Measurements from ENCODE around the gene MTA3.

Gene MTA3

DNA sequence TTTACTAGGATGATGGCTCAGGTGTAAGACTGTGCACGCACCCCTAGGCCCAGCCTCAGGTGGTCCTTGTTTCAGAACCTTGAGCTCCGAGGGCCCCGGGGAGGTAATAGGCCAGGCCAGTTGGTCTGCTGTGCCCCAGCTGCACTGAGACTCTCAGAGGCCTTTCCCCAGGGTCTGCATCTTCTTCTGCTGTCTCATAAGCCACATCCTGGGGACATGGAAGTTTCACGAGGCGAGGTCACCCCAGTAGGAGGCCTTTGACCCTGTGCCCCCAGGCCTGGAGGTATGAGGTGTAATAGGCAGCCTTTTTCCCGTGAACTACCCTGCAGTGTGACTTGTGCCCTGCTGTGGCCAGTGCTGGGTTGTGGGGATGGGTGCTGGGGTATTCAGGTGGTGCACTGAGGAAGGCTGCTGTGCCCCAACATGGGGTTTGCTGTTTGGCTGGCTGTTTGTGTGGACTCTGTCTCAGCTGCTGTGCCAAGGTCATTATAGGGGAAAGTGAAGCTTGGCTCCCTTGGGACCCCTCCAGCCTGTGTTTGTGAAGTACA is 188.6 kb downstream of the MTA3 start:
- TF ChIP-seq CTCF (IDR thresholded peaks at IDR 0.05; ENCODE audit: control extremely low read depth, extremely low read depth, low read depth, missing control alignments), result no peak
- DNase-seq (ENCODE audit: extremely low spot score), result no peak
- POLR2A ChIA-PET, result no interaction called here
- CTCF ChIA-PET, result interaction anchor here (1.1 to 3.1 kb wide), 3 partner anchors 12 to 14 kb away, joined by 3 to 17 read pairs (median 3); no protein-coding TSS in a partner anchor

GRCh38 chr2:42757981-42758740 is 189.7 kb downstream of the MTA3 start:
- CTCF ChIA-PET, result interaction anchor here (1.1 to 3.1 kb wide), 5 partner anchors 11 to 36 kb away, joined by 3 to 17 read pairs (median 3); no protein-coding TSS in a partner anchor
- TF ChIP-seq CTCF (IDR thresholded peaks at IDR 0.05; ENCODE audit: control extremely low read depth, extremely low read depth, low read depth, missing control alignments), result no peak
- no peak for DNase-seq (ENCODE audit: extremely low spot score)
- POLR2A ChIA-PET, result no interaction called here

DNA sequence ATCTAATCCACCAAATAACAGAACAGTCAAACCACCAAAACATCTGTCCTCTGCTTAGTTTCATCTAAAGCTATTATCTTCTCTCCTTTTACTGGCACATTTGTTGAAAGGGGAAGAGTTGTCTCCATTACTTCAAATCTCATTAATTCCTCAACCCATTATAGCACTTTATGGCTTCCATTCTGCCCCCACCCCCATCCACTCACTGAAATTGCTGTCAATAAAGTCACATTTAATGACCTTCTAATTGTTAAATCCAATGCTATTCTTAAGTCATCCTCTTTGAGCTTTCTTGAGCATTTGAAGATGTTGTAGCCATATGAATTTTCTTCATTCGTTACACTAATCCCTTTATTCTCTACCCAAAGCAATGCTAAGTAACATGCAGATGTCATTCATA is 190.3 kb downstream of the MTA3 start:
- no peak for DNase-seq (ENCODE audit: extremely low spot score)
- TF ChIP-seq CTCF (IDR thresholded peaks at IDR 0.05; ENCODE audit: control extremely low read depth, extremely low read depth, low read depth, missing control alignments), result no peak
- ChIA-PET POLR2A (no interaction called here), CTCF (interaction anchor here (1.1 to 3.1 kb wide), 3 partner anchors 11 to 36 kb away, joined by 3 to 17 read pairs (median 4); no protein-coding TSS in a partner anchor)

- no peak for TF ChIP-seq CTCF (IDR thresholded peaks at IDR 0.05; ENCODE audit: control extremely low read depth, extremely low read depth, low read depth, missing control alignments)
- CTCF ChIA-PET, result interaction anchor here (2.3 kb wide), 1 partner anchor 9 kb away, joined by 10 read pairs; no protein-coding TSS in a partner anchor
- POLR2A ChIA-PET, result no interaction called here
- no peak for DNase-seq (ENCODE audit: extremely low spot score)
These were observed 193.1 kb downstream of the MTA3 start for GRCh38 chr2:42761554-42761953.

DNA sequence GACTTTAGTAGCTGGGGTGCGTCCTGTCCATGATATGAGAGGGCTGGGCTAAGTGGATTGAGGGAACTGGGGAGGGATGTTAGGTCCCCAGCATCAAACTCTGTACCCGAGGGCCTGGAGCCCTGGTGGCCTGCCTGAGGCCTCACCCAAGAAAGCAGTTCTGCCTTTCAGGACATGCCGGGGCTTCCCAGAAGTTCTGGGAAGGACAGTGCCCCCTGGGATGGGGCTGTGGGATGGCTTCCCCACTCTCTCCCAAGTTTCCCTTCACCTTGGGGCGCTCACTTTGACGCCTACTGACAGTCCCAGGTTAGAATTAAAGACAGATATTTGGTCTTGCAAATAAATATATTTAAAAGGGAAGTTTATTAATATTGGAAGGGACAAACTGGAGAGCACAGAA is 193.7 kb downstream of the MTA3 start:
- DNase-seq (ENCODE audit: extremely low spot score), result no peak
- ChIA-PET CTCF (interaction anchor here (1.1 kb wide), 1 partner anchor 8 kb away, joined by 3 read pairs; no protein-coding TSS in a partner anchor), POLR2A (no interaction called here)
- TF ChIP-seq CTCF (IDR thresholded peaks at IDR 0.05; ENCODE audit: control extremely low read depth, extremely low read depth, low read depth, missing control alignments), result no peak

- POLR2A ChIA-PET, result no interaction called here
- TF ChIP-seq CTCF (IDR thresholded peaks at IDR 0.05; ENCODE audit: control extremely low read depth, extremely low read depth, low read depth, missing control alignments), result no peak
- no peak for DNase-seq (ENCODE audit: extremely low spot score)
- CTCF ChIA-PET, result interaction anchor here (1.1 kb wide), 1 partner anchor 9 kb away, joined by 3 read pairs; no protein-coding TSS in a partner anchor
These were observed 194.7 kb downstream of the MTA3 start for GRCh38 chr2:42762823-42763804.

Measured in GM10248 (cell line).